ENCODE data around the gene ISM1.

ISM1 gene

GRCh38 chr20:13220904-13221297 lies at the start of gene ISM1:
TSS of gene ISM1 (plus strand) at chr20:13221274. CDS start at chr20:13221777, 503 bp downstream.
- no peak within 1 kb of the TSS for H3K27ac ChIP-seq
- H3K4me3 ChIP-seq (ENCODE audit: low read depth, low read length): peak within 1 kb of the TSS; percentile 44
- DNase-seq: no peak
- H3K9me3 ChIP-seq (ENCODE audit: severe bottlenecking): no peaks in the 10 kb centered on the region
- no peaks in the 10 kb centered on the region for H3K36me3 ChIP-seq
- TF ChIP-seq, protein P1, sequence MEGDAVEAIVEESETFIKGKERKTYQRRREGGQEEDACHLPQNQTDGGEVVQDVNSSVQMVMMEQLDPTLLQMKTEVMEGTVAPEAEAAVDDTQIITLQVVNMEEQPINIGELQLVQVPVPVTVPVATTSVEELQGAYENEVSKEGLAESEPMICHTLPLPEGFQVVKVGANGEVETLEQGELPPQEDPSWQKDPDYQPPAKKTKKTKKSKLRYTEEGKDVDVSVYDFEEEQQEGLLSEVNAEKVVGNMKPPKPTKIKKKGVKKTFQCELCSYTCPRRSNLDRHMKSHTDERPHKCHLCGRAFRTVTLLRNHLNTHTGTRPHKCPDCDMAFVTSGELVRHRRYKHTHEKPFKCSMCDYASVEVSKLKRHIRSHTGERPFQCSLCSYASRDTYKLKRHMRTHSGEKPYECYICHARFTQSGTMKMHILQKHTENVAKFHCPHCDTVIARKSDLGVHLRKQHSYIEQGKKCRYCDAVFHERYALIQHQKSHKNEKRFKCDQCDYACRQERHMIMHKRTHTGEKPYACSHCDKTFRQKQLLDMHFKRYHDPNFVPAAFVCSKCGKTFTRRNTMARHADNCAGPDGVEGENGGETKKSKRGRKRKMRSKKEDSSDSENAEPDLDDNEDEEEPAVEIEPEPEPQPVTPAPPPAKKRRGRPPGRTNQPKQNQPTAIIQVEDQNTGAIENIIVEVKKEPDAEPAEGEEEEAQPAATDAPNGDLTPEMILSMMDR (IDR thresholded peaks at IDR 0.05; ENCODE audit: low read depth, low read length): no peak
- H3K27me3 ChIP-seq (ENCODE audit: insufficient read depth, low read depth, severe bottlenecking): peaks cover 31% of the 10 kb centered on the region

GRCh38 chr20:13173201-13173600 lies 47.9 kb upstream of the ISM1 start:
- Histone ChIP-seq H3K27ac (no peak overlapping the region), H3K9me3 (ENCODE audit: severe bottlenecking) (no peaks in the 10 kb centered on the region), H3K4me3 (ENCODE audit: low read depth, low read length) (no peak overlapping the region), H3K36me3 (no peaks in the 10 kb centered on the region), H3K27me3 (ENCODE audit: insufficient read depth, low read depth, severe bottlenecking) (no peaks in the 10 kb centered on the region)
- DNase-seq: no peak
- TF ChIP-seq, protein P1 (IDR thresholded peaks at IDR 0.05; ENCODE audit: low read depth, low read length): no peak

DNA sequence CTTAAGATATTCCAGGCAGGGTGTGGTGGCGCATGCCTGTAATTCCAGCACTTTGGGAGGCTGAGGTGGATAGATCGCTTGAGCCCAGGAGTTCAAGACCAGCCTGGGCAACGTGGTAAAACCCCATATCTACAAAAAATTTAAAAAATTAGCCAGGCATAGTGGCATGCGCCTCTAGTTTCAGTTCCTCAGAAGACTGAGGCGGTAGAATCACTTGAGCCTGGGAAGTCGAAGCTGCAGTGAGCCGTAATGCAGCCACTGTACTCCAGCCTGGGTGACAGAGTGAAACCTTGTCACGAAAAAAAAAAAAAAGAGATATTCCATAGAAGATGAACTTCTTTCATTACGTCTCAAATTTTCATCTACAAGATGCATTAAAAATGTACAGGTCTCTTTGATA lies 46.7 kb upstream of the ISM1 start:
- Histone ChIP-seq H3K27ac (no peak overlapping the region), H3K27me3 (ENCODE audit: insufficient read depth, low read depth, severe bottlenecking) (no peaks in the 10 kb centered on the region), H3K36me3 (no peaks in the 10 kb centered on the region), H3K4me3 (ENCODE audit: low read depth, low read length) (no peak overlapping the region), H3K9me3 (ENCODE audit: severe bottlenecking) (no peaks in the 10 kb centered on the region)
- DNase-seq: no peak
- TF ChIP-seq, protein P1 (IDR thresholded peaks at IDR 0.05; ENCODE audit: low read depth, low read length): no peak

GRCh38 chr20:13180986-13181889 lies 39.8 kb upstream of the ISM1 start:
- no peaks in the 10 kb centered on the region for H3K27me3 ChIP-seq (ENCODE audit: insufficient read depth, low read depth, severe bottlenecking)
- H3K36me3 ChIP-seq: no peaks in the 10 kb centered on the region
- TF ChIP-seq, protein P1 (IDR thresholded peaks at IDR 0.05; ENCODE audit: low read depth, low read length): no peak

DNA sequence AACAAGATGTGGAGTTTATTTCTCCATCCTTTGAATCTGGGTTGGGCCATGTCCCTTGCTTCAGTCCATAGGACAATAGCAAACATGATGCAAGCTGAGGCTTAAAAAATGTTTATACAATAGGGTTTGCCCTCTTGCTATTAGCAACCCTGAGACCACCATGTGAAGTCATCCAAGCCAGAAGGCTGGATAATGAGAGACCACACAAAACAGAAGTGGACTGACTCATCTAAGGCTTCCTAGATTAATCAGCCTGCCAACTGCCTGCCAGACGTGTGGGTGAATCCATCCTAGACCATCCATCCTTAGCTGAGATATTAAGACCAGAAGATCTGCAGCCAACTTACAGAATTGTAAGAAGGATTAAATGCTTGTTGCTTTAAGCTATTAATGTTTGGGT lies 38.1 kb upstream of the ISM1 start:
- Histone ChIP-seq H3K36me3 (no peaks in the 10 kb centered on the region), H3K9me3 (ENCODE audit: severe bottlenecking) (no peaks in the 10 kb centered on the region), H3K27me3 (ENCODE audit: insufficient read depth, low read depth, severe bottlenecking) (no peaks in the 10 kb centered on the region), H3K27ac (no peak overlapping the region), H3K4me3 (ENCODE audit: low read depth, low read length) (no peak overlapping the region)
- TF ChIP-seq, protein P1 (IDR thresholded peaks at IDR 0.05; ENCODE audit: low read depth, low read length): no peak
- no peak for DNase-seq

More at GRCh38 chr20:13180986-13181889, 39.8 kb upstream of the ISM1 start:
- Histone ChIP-seq H3K9me3 (ENCODE audit: severe bottlenecking) (no peaks in the 10 kb centered on the region), H3K27ac (no peak overlapping the region), H3K4me3 (ENCODE audit: low read depth, low read length) (no peak overlapping the region)
- DNase-seq: no peak
